ENCODE results near the gene GJA10. TPM values are rescaled to one million over a fixed set of nuclear protein-coding genes. Genes with fewer than 3 reads are reported as not detected.

The GJA10 gene
- polyA plus RNA-seq, 3 donors, result not detected

GRCh38 chr6:89939144-89939543 is 44.9 kb downstream of the GJA10 start:
- H3K9ac ChIP-seq (ENCODE audit: insufficient read depth, low read length, poor library complexity, severe bottlenecking), result no peak overlapping the region
- H3K27me3 ChIP-seq (ENCODE audit: control insufficient read depth in 2 of 2, insufficient read depth in 2 of 2, low read length in 2 of 2), result no peaks in the 10 kb centered on the region
- H3K79me2 ChIP-seq (ENCODE audit: insufficient read depth, low read length), result no peaks in the 10 kb centered on the region
- no peak for DNase-seq
- no peak overlapping the region for H3K4me3 ChIP-seq (replicated peaks in 1 of 3; ENCODE audit: low read depth in 2 of 3, low read length in 3 of 3)
- peaks cover 3% of the 10 kb centered on the region for H3K4me1 Mint-ChIP-seq
- TF ChIP-seq CTCF (IDR thresholded peaks at IDR 0.05), result no peak
- H3K36me3 ChIP-seq (replicated peaks in 1 of 2; ENCODE audit: control insufficient read depth in 1 of 2, insufficient read depth in 2 of 2, low read length in 2 of 2), result no peaks in the 10 kb centered on the region
- 90% methylated on average over 2 of the region's 2 CpGs for WGBS (ENCODE audit: insufficient coverage)
- no peaks in the 10 kb centered on the region for H3K36me3 Mint-ChIP-seq
- H3K4me1 ChIP-seq (ENCODE audit: control insufficient read depth in 1 of 2, insufficient read depth in 2 of 2, low read length in 2 of 2), result no peaks in the 10 kb centered on the region
- peaks cover 0 to 3% (median 2%) of the 10 kb centered on the region in 3 donors for H3K27me3 Mint-ChIP-seq (ENCODE audit: low read depth in 3 of 3)
- H2AFZ ChIP-seq (ENCODE audit: insufficient read depth, low read depth, low read length, poor library complexity, severe bottlenecking), result no peak overlapping the region
- H3K27ac Mint-ChIP-seq, result no peak overlapping the region
- intact Hi-C loops (cut with micrococcal nuclease), result no loop called here
- H3K9me3 Mint-ChIP-seq, result no peaks in the 10 kb centered on the region
- H3K27ac ChIP-seq (ENCODE audit: low read depth in 1 of 2, low read length in 2 of 2), result no peak overlapping the region
- H3K9me3 ChIP-seq (replicated peaks in 1 of 2; ENCODE audit: control insufficient read depth in 1 of 2, insufficient read depth in 1 of 2, low read length in 2 of 2), result no peaks in the 10 kb centered on the region
- H3K4me2 ChIP-seq (replicated peaks; ENCODE audit: extremely low read depth, low read length, poor library complexity, severe bottlenecking), result no peak overlapping the region
- no peaks in the 10 kb centered on the region for H4K20me1 ChIP-seq (ENCODE audit: insufficient read depth, low read length)
- no peak overlapping the region for H3K4me3 Mint-ChIP-seq

- peak; percentile 60 to 76 (median 66) for DNase-seq
- Histone ChIP-seq H3K27ac (ENCODE audit: low read depth in 1 of 2, low read length in 2 of 2) (no peak overlapping the region), H3K9ac (ENCODE audit: insufficient read depth, low read length, poor library complexity, severe bottlenecking) (no peak overlapping the region), H3K9me3 (replicated peaks in 1 of 2; ENCODE audit: control insufficient read depth in 1 of 2, insufficient read depth in 1 of 2, low read length in 2 of 2) (no peaks in the 10 kb centered on the region), H3K4me3 (replicated peaks in 1 of 3; ENCODE audit: low read depth in 2 of 3, low read length in 3 of 3) (no peak overlapping the region), H4K20me1 (ENCODE audit: insufficient read depth, low read length) (no peaks in the 10 kb centered on the region), H2AFZ (ENCODE audit: insufficient read depth, low read depth, low read length, poor library complexity, severe bottlenecking) (no peak overlapping the region), H3K4me2 (replicated peaks; ENCODE audit: extremely low read depth, low read length, poor library complexity, severe bottlenecking) (no peak overlapping the region), H3K4me1 (ENCODE audit: control insufficient read depth in 1 of 2, insufficient read depth in 2 of 2, low read length in 2 of 2) (no peaks in the 10 kb centered on the region), H3K79me2 (ENCODE audit: insufficient read depth, low read length) (no peaks in the 10 kb centered on the region), H3K27me3 (ENCODE audit: control insufficient read depth in 2 of 2, insufficient read depth in 2 of 2, low read length in 2 of 2) (no peaks in the 10 kb centered on the region), H3K36me3 (replicated peaks in 1 of 2; ENCODE audit: control insufficient read depth in 1 of 2, insufficient read depth in 2 of 2, low read length in 2 of 2) (no peaks in the 10 kb centered on the region)
- no peaks in the 10 kb centered on the region for H3K9me3 Mint-ChIP-seq
- no peak overlapping the region for H3K4me3 Mint-ChIP-seq
- WGBS (ENCODE audit: insufficient coverage), result 52% methylated on average over 6 of the region's 9 CpGs
- H3K36me3 Mint-ChIP-seq, result no peaks in the 10 kb centered on the region
- intact Hi-C loops (cut with micrococcal nuclease), result loop anchor here (2.0 to 5.0 kb wide), 4 partner anchors 237 to 538 kb away; no protein-coding TSS in a partner anchor
- H3K27me3 Mint-ChIP-seq (ENCODE audit: low read depth in 3 of 3), result peaks cover 0 to 3% (median 0%) of the 10 kb centered on the region in 3 donors
- TF ChIP-seq CTCF (IDR thresholded peaks at IDR 0.05), result peak; percentile 76
- H3K27ac Mint-ChIP-seq, result peak overlapping the region in 2 of 7 donors; percentile 30 to 57
- H3K4me1 Mint-ChIP-seq, result peaks cover 3% of the 10 kb centered on the region
Observed at GRCh38 chr6:89940225-89941027, 46.2 kb downstream of the GJA10 start.
